LNCaP clone FGC (cell line): Measurements from ENCODE around the gene TMEM215.

ENCODE experiments used
- DNase-seq: peaks from one replicate; pipeline ENCODE4 v3.0.0-alpha.2; 2011; ENCODE audit warnings: low read depth
- H3K4me3 ChIP-seq: 2 replicates; pipeline ENCODE4 v1.5.1; 2011; ENCODE audit warnings: mild to moderate bottlenecking, low read depth, low read length, control low read depth
- TF ChIP-seq, protein P1 (sequence below): IDR thresholded peaks from 2 replicates; pipeline ENCODE4 v1.5.1; 2012; ENCODE audit warnings: mild to moderate bottlenecking; ENCODE audit not compliant: control insufficient read depth, insufficient read depth; ENCODE audit errors: extremely low read depth

Gene TMEM215

DNA sequence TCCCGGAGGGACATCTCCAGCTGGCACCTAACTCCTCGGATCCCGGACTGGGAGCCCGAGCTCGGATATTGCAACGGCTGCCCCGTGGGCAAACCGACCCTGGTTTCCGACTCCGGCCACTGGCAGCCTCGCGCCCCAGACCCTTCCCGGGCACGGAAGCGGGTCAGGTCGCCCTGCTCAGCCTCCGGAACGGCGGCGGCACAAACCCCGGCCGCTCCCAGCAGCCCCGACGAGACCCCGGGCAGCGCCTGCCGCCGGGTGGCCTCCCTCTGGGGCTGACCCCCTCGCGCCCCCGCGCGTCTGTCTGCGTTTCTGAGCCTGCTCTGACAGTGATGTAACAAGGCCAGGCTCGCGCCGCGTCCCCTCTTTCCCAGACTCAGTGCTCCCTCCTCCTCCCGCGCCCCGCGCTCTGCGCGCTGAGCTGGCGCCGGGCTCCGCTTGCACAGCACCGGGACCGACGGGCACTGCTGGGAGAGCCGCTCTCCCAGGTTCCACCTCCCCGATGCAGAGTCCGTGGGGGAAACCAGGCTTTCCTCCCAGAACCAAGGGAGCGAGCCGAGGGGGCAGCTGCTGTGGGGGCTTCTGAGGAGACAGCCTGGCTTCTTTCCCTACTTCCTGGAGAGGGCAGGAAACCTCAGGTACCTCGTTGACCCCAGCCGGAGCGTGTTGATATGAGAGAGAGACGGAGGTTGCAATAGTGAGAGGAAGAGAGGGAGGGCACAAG is at the start of gene TMEM215:
TSS of gene TMEM215 (plus strand) at position 373 of the 724 bp plus-strand sequence. CDS start 644 bp downstream, outside the sequence.
- TF ChIP-seq, protein P1, sequence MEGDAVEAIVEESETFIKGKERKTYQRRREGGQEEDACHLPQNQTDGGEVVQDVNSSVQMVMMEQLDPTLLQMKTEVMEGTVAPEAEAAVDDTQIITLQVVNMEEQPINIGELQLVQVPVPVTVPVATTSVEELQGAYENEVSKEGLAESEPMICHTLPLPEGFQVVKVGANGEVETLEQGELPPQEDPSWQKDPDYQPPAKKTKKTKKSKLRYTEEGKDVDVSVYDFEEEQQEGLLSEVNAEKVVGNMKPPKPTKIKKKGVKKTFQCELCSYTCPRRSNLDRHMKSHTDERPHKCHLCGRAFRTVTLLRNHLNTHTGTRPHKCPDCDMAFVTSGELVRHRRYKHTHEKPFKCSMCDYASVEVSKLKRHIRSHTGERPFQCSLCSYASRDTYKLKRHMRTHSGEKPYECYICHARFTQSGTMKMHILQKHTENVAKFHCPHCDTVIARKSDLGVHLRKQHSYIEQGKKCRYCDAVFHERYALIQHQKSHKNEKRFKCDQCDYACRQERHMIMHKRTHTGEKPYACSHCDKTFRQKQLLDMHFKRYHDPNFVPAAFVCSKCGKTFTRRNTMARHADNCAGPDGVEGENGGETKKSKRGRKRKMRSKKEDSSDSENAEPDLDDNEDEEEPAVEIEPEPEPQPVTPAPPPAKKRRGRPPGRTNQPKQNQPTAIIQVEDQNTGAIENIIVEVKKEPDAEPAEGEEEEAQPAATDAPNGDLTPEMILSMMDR: no peak
- no peak for DNase-seq
- no peak within 1 kb of the TSS for H3K4me3 ChIP-seq

GRCh38 chr9:32735476-32735875 is 47.9 kb upstream of the TMEM215 start:
- DNase-seq: no peak
- no peak overlapping the region for H3K4me3 ChIP-seq
- TF ChIP-seq, protein P1: no peak

- no peak overlapping the region for H3K4me3 ChIP-seq
- no peak for DNase-seq
- TF ChIP-seq, protein P1: no peak
These were observed 46.0 kb upstream of the TMEM215 start for GRCh38 chr9:32737378-32737777.

DNA sequence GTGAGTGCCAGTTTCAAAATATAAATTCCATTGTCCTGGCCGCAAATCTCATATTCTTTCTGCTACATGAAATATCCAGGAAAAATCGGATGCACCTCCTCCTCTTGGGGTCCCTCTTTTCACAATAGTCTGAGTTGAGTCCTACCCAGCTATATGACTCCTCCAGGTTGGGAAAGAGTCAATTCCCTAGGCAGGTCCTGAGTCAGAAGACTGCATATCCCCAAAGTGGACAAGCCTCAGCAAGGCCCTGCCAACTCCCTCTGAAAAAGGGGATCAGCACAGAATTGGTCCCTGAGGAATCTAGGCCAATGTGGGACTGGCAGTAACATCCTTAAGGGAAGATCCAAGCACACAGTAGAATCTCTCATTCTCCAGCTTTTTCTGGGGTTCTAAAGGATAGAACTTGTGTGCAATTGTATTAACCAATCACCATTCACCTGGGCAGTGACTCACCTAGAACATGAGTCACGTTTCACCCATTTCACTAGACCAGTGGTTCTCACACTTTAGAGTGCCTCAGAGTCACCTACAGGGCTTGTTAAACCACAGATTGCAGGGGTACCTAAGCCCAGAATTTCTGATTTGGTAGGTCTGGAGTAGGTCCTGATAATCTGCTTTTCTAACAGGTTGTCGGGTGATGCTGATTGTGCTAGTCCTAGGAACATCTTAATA is 44.7 kb upstream of the TMEM215 start:
- DNase-seq: no peak
- TF ChIP-seq, protein P1: no peak

GRCh38 chr9:32741706-32742105 is 41.6 kb upstream of the TMEM215 start:
- H3K4me3 ChIP-seq: no peak overlapping the region
- no peak for DNase-seq
- TF ChIP-seq, protein P1: no peak

More for the DNA sequence above, 44.7 kb upstream of the TMEM215 start:
- H3K4me3 ChIP-seq: no peak overlapping the region

GRCh38 chr9:32742296-32742695 is 41.0 kb upstream of the TMEM215 start:
- TF ChIP-seq, protein P1: no peak
- no peak for DNase-seq
- H3K4me3 ChIP-seq: no peak overlapping the region

DNA sequence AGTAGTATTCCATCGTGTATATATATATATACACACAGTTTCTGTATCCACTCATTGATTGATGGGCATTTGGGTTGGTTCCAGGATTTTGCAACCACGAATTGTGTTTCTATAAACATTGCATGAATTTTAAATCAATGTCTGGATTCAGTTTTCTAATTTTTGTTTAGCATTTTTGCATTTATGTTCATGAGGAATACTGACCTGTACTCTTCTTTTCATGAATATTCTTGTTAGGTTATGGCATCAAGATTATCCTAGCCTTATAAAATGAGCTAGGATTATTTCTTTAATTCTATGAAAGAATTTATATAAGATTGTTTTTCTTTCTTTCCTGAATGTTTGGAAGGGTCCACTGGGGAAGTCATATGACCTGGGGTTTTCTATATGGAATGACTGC is 35.3 kb upstream of the TMEM215 start:
- no peak overlapping the region for H3K4me3 ChIP-seq
- DNase-seq: no peak
- TF ChIP-seq, protein P1: no peak
